ENCODE results near the gene HSPA2.
"Not testable (repeated sequence)": the region's sequence is repeated elsewhere in the genome, so short reads cannot be mapped to it uniquely, and the experiment has no call there.

The HSPA2 gene

GRCh38 chr14:64566651-64567122, 26.1 kb downstream of the HSPA2 start:
- no peak for DNase-seq

- DNase-seq = no peak
Measured at GRCh38 chr14:64569138-64569631, 28.6 kb downstream of the HSPA2 start.

- DNase-seq = not testable (repeated sequence)
Measured at GRCh38 chr14:64569646-64570045, 29.1 kb downstream of the HSPA2 start.

- DNase-seq = no peak
Measured at GRCh38 chr14:64572386-64573104, 32.0 kb downstream of the HSPA2 start.

GRCh38 chr14:64573109-64573508, 32.6 kb downstream of the HSPA2 start:
- peak; percentile 67 for DNase-seq

GRCh38 chr14:64574371-64575107, 34.0 kb downstream of the HSPA2 start:
- no peak for DNase-seq

- no peak for DNase-seq
Measured at GRCh38 chr14:64577211-64577610, 36.7 kb downstream of the HSPA2 start.

- DNase-seq = no peak
Measured at GRCh38 chr14:64580467-64580866, 39.9 kb downstream of the HSPA2 start.

- DNase-seq = no peak
Measured at GRCh38 chr14:64581363-64581762, 40.8 kb downstream of the HSPA2 start.

GRCh38 chr14:64581817-64582216, 41.3 kb downstream of the HSPA2 start:
- DNase-seq = no peak

- no peak for DNase-seq
Measured at GRCh38 chr14:64584190-64584589, 43.6 kb downstream of the HSPA2 start.

- no peak for DNase-seq
Measured at GRCh38 chr14:64591809-64592208, 51.3 kb downstream of the HSPA2 start.
